MV-4-11 (cell line): ENCODE results near the gene THRSP.
"Not testable (repeated sequence)": the region's sequence is repeated elsewhere in the genome, so short reads cannot be mapped to it uniquely, and the experiment has no call there.

Experiments used
- DNase-seq: peaks from one replicate; lab custom pipeline; 2025; lab: John Stamatoyannopoulos, UW

The THRSP gene

GRCh38 chr11:78063440-78064181 is at the start of gene THRSP:
TSS of gene THRSP (plus strand) at chr11:78063861. CDS start at chr11:78063882, 21 bp downstream.
- DNase-seq = no peak

- DNase-seq = not testable (repeated sequence)
Measured at GRCh38 chr11:78014937-78015520, 48.6 kb upstream of the THRSP start.

- no peak for DNase-seq
Measured at GRCh38 chr11:78015878-78016277, 47.8 kb upstream of the THRSP start.

GRCh38 chr11:78019808-78020207 is 43.9 kb upstream of the THRSP start:
- no peak for DNase-seq

- no peak for DNase-seq
Measured at GRCh38 chr11:78020246-78020645, 43.4 kb upstream of the THRSP start.

- no peak for DNase-seq
Measured at GRCh38 chr11:78021611-78022010, 42.0 kb upstream of the THRSP start.

GRCh38 chr11:78022397-78023396 is 41.0 kb upstream of the THRSP start, which contains the start of gene KCTD14:
TSS of gene KCTD14 (minus strand) at chr11:78023276. CDS start at chr11:78023249, 27 bp downstream.
- DNase-seq = no peak

GRCh38 chr11:78023426-78023825 is 40.2 kb upstream of the THRSP start:
- no peak for DNase-seq

- DNase-seq = no peak
Measured at GRCh38 chr11:78025378-78025777, 38.3 kb upstream of the THRSP start.

GRCh38 chr11:78027759-78028158 is 35.9 kb upstream of the THRSP start:
- DNase-seq = no peak

- DNase-seq = not testable (repeated sequence)
Measured at GRCh38 chr11:78028423-78028822, 35.2 kb upstream of the THRSP start.

GRCh38 chr11:78030429-78031325 is 33.0 kb upstream of the THRSP start:
- no peak for DNase-seq

- DNase-seq = no peak
Measured at GRCh38 chr11:78031629-78032028, 32.0 kb upstream of the THRSP start.

GRCh38 chr11:78032090-78032489 is 31.6 kb upstream of the THRSP start:
- DNase-seq = no peak

- DNase-seq = no peak
Measured at GRCh38 chr11:78033040-78033439, 30.6 kb upstream of the THRSP start.

- no peak for DNase-seq
Measured at GRCh38 chr11:78034623-78035022, 29.0 kb upstream of the THRSP start.

GRCh38 chr11:78036313-78036712 is 27.3 kb upstream of the THRSP start:
- no peak for DNase-seq

- no peak for DNase-seq
Measured at GRCh38 chr11:78037056-78037455, 26.6 kb upstream of the THRSP start.

- no peak for DNase-seq
Measured at GRCh38 chr11:78037825-78038620, 25.6 kb upstream of the THRSP start.

GRCh38 chr11:78038697-78039313 is 24.9 kb upstream of the THRSP start:
- DNase-seq = no peak
